GM23338 (cell line): Measurements from ENCODE around the gene FAM222A.

ENCODE experiments used
- CREB1 ChIP-seq: fragments of 250-450 bp; sonication (Bioruptor Pico); IDR thresholded peaks from 2 replicates; pipeline ENCODE4 v1.5.0; 2020; ENCODE audit warnings: low read depth, mild to moderate bottlenecking, moderate library complexity
- CTCF ChIP-seq, 2 experiments: fragments of 200-600 bp in 1 of 2; sonication (generic) in 1 of 2; conservative IDR thresholded peaks; 2 replicates each; pipeline versions ENCODE4 v1.5.1 to v1.6.1; 2016 to 2017; ENCODE audit warnings: antibody characterized with exemption in 2 of 2, low read depth in 2 of 2, mild to moderate bottlenecking in 2 of 2, moderate library complexity in 1 of 2
- EZH2 ChIP-seq: fragments of 200-600 bp; sonication (generic); IDR thresholded peaks from one replicate; pipeline ENCODE4 v1.8.0; 2017; ENCODE audit warnings: antibody characterized with exemption, mild to moderate bottlenecking, low read depth; ENCODE audit not compliant: unreplicated experiment
- EZH2phosphoT487 ChIP-seq: fragments of 200-600 bp; sonication (generic); IDR thresholded peaks from one replicate; pipeline ENCODE4 v1.8.1; 2018; ENCODE audit warnings: antibody characterized with exemption; ENCODE audit not compliant: unreplicated experiment
- POLR2AphosphoS5 ChIP-seq: IDR thresholded peaks from 2 replicates; pipeline ENCODE4 v1.6.1; 2016; ENCODE audit warnings: antibody characterized with exemption, low read depth
- ZNF114 ChIP-seq: fragments of 250-450 bp; sonication (Bioruptor Pico); IDR thresholded peaks from 2 replicates; pipeline ENCODE4 v1.5.0; 2020; ENCODE audit warnings: mild to moderate bottlenecking, moderate library complexity

GRCh38 chr12:109793411-109793810 is 79.8 kb downstream of the FAM222A start:
- TF ChIP-seq CTCF (conservative IDR thresholded peaks at IDR 0.05; ENCODE audit: low read depth in 2 of 2) (no peak), EZH2phosphoT487 (no peak), CREB1 (CRISPR knock-in tag) (no peak), POLR2AphosphoS5 (no peak), ZNF114 (CRISPR knock-in tag) (no peak), EZH2 (no peak)
